HTERT RPE-1 (cell line): ENCODE results near the gene GGNBP2.
"Not testable (repeated sequence)": the region's sequence is repeated elsewhere in the genome, so short reads cannot be mapped to it uniquely, and the experiment has no call there.

Experiments used
- in situ Hi-C: fragments of 300-500 bp; cut with MboI; formaldehyde crosslinking; loops from 4 replicates; pipeline ENCODE4 v1.14.3; 2020; ENCODE audit warnings: low sequenced_read_pairs

The GGNBP2 gene, protein sequence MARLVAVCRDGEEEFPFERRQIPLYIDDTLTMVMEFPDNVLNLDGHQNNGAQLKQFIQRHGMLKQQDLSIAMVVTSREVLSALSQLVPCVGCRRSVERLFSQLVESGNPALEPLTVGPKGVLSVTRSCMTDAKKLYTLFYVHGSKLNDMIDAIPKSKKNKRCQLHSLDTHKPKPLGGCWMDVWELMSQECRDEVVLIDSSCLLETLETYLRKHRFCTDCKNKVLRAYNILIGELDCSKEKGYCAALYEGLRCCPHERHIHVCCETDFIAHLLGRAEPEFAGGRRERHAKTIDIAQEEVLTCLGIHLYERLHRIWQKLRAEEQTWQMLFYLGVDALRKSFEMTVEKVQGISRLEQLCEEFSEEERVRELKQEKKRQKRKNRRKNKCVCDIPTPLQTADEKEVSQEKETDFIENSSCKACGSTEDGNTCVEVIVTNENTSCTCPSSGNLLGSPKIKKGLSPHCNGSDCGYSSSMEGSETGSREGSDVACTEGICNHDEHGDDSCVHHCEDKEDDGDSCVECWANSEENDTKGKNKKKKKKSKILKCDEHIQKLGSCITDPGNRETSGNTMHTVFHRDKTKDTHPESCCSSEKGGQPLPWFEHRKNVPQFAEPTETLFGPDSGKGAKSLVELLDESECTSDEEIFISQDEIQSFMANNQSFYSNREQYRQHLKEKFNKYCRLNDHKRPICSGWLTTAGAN

GRCh38 chr17:36544307-36545076, at the start of gene GGNBP2:
TSS of gene GGNBP2 (plus strand) at chr17:36544919. CDS start at chr17:36545725, 806 bp downstream.
- in situ Hi-C loops = no loop called here

- in situ Hi-C loops = no loop called here
Measured at GRCh38 chr17:36495076-36495578, 49.6 kb upstream of the GGNBP2 start.

DNA sequence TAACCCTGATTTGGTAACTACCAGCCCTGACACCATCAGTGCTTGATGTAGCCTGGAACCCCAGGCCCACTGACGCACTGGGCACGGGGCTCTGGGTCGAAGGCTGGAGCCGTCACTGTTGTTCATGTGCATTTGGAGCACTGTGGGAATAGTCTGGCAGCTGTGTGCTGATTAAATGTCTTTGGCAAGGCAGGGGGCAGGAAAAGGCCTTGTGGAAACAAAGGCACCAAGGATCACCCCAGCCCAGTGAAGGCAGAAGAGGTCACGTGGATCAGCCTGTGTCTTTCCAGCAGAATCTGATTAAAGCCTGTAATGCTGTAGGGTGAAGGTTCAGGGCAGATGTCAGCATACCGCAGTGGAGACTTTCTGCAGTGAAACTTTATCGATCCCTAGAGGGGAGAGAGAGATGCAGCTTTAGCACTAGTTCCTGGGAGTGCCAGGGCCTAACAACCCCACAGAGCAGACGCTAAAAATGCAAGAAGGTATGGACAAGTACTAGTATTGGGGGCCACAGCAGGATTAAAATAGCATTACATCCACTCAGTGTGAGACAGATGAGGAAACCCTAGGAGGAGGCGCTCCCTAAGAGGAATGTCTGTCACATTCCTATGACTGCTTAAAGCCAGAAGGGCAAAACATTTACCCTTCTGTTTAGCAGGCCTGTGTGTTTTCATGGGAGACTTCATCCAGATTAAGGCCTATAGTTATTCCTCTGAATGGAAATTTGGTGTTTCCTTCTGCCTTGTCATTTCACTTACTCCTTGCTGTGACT, 48.5 kb upstream of the GGNBP2 start:
- in situ Hi-C loops = no loop called here

- in situ Hi-C loops = no loop called here
Measured at GRCh38 chr17:36498155-36498554, 46.6 kb upstream of the GGNBP2 start.

- in situ Hi-C loops = no loop called here
Measured at GRCh38 chr17:36498560-36499300, 46.0 kb upstream of the GGNBP2 start.

- in situ Hi-C loops = no loop called here
Measured at GRCh38 chr17:36500745-36501225, 43.9 kb upstream of the GGNBP2 start.

- in situ Hi-C loops = no loop called here
Measured at GRCh38 chr17:36501351-36501750, 43.4 kb upstream of the GGNBP2 start.

GRCh38 chr17:36501963-36502362, 42.8 kb upstream of the GGNBP2 start:
- in situ Hi-C loops = no loop called here

DNA sequence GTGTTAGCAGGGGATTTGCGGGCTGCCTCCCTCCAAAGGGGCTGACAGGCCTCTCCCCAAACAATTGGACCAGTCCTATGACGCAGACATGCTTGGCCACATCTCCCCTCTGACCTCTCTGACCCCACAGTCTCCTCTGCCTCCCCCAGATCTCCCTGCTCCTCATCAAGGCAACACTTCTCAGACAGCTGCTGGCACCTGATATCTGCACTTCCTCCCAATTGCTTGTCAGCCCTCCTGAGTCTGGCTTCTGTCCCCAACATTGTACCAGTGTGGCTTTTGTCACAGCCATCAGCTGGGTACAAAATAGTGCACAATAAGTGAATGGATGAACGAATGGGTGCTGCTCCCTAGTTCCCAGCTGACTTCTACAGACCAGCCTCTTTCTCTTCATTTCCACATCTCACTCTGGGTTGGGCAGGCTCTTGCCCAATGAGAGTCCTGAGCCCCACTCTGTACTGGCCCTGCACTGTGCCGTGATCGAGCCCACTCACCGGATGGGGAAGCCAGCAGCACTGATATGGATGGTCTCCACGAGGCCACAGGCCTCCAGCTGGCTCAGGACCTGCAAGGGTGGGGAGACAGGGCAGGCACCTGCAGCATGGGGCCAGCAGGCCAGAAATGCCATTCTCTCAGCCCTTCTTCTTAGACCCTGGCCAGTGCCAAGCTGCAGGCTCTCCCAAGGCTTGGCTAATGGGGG, 41.1 kb upstream of the GGNBP2 start:
- in situ Hi-C loops = no loop called here

- in situ Hi-C loops = no loop called here
Measured at GRCh38 chr17:36504156-36504545, 40.6 kb upstream of the GGNBP2 start.

DNA sequence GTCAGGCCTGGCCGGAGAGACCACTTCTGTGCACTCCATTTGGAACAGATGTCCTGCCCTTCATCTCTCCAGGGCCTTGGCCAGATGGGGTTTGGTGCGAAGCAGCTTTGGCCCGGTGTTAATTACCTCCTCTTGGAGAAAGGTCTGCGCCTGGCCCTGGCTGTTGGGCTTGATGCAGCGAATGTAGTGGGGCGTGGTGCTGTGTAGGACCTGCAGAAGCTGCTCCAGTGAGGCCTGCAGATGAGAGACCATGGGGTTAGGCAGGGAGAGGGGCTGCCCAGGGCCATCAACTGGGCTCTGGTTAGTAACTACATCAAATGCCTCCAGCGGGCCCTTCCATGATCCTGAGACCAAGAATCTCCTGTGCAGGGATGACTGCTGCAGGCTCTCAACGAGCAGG, 39.5 kb upstream of the GGNBP2 start:
- in situ Hi-C loops = no loop called here

- in situ Hi-C loops = no loop called here
Measured at GRCh38 chr17:36506249-36506826, 38.4 kb upstream of the GGNBP2 start.

- in situ Hi-C loops = no loop called here
Measured at GRCh38 chr17:36506831-36507230, 37.9 kb upstream of the GGNBP2 start.

DNA sequence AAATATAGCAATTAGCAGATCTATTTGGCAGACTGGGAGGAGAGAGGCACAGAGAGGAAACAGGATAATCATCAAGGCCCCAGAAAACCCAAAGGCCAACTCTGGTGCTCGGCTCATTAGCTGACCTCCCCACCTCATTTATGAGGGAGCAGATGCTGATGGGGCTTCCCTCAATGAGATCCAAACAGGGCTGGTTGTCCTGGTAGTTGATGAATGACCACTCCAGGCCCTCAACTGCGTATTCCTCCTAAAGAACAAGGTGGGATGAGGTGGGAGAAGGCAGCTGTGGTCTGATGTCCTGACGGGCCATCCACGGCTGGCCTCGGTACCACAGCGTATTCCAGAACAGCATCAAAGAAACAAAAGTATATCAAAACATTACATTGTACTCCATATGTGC, 37.5 kb upstream of the GGNBP2 start:
- in situ Hi-C loops = no loop called here

DNA sequence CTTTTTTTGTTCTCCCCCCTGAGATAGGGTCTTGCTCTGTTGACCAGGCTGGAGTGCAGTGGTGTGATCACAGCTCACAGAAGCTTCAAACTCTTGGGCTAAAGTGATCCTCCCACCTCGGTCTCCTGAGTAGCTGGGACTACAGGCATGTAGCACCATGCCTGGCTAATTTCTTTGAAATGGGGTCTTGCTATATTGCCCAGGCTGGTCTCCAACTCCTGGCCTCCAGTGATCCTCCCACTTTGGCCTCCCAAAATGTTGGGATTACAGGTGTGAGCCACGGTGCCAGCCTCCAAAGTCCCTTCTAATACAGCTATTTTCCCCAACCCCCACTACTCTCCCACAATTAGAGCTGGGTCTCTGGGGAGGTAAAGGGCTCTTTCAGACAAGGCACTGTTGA, 36.3 kb upstream of the GGNBP2 start:
- in situ Hi-C loops = not testable (repeated sequence)

DNA sequence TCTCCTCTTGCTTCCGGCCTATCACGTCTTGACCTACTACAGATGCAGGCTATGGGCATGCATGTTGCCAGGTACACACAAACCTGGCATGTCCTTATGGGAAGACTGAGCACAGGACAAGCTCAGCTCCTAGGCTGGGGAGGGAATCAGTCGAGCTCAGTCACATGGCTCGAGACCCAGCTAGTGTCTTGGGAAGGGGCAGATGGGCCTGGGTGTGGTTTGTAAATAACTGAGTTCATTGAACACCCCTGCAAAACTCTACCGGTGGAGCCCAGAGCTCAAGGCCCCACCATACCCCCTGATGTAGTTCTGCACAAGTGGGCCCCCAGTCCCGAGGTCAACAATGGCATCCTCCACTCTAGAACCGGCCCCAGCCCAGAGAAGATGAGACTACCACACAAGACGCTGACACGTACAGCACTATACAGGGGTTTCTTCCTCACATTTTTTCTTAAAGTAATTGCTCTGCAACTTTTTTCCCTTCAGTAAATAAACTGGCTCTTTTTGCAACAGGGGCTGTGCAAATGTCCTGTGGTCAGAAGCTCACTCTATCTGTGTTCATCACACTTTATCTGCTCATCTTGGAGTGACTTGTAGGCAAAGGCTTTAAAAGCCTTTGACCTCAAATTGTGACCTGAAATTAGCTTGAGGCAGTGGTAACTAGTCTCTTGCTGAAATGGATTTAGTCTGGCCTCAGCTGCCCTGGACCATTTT, 35.3 kb upstream of the GGNBP2 start:
- in situ Hi-C loops = no loop called here

GRCh38 chr17:36510636-36511035, 34.1 kb upstream of the GGNBP2 start:
- in situ Hi-C loops = no loop called here

GRCh38 chr17:36511216-36511615, 33.5 kb upstream of the GGNBP2 start:
- in situ Hi-C loops = no loop called here
